Left lung (tissue), 10 donors: Measurements from ENCODE around the gene PUDP. TPM values are rescaled to one million over a fixed set of nuclear protein-coding genes. Genes with fewer than 3 reads are reported as not detected.

Experiments used
- ATAC-seq: fragments of 200-7000 bp; cut with Tn5 transposase; one replicate; pipeline ENCODE4 v1.9.1; 2020; ENCODE audit warnings: moderate library complexity
- DNase-seq, 4 donors: peaks; one replicate each; pipeline ENCODE4 v3.0.0-alpha.2; 2013 to 2020
- H3K27ac ChIP-seq, 2 donors: fragments of 200-600 bp; sonication (generic) in 1 of 2; one replicate each; pipeline versions ENCODE4 v1.5.0 to v1.8.0; 2020 to 2021
- H3K27me3 ChIP-seq, 2 donors: fragments of 200-600 bp; sonication (generic) in 1 of 2; one replicate each; pipeline versions ENCODE4 v1.5.0 to v1.8.0; 2020 to 2021
- H3K36me3 ChIP-seq, 2 donors: fragments of 200-600 bp; sonication (generic) in 1 of 2; one replicate each; pipeline versions ENCODE4 v1.5.0 to v1.8.0; 2020 to 2021
- H3K4me1 ChIP-seq, 2 donors: fragments of 200-600 bp; one replicate each; pipeline ENCODE4 v1.8.0; 2021
- H3K4me3 ChIP-seq, 2 donors: fragments of 200-600 bp; sonication (generic) in 1 of 2; one replicate each; pipeline versions ENCODE4 v1.5.0 to v1.8.0; 2020 to 2021; ENCODE audit warnings: mild to moderate bottlenecking in 1 of 2
- H3K9me3 ChIP-seq, 2 donors: fragments of 200-600 bp; sonication (generic) in 1 of 2; one replicate each; pipeline versions ENCODE4 v1.5.0 to v1.8.0; 2020 to 2021
- intact Hi-C, 2 donors: fragments of 100-400 bp; cut with DNase I; formaldehyde crosslinking; loops; one replicate each; pipeline versions ENCODE4 v1.11.2 to v1.14.2; 2022
- polyA plus RNA-seq, 6 donors: library from polyadenylated mRNA; unstranded; fragments of 120-200 nt; gene quantifications; one replicate each; pipeline ENCODE4 v1.2.1, GENCODE V29; 2013; ENCODE audit not compliant: insufficient read length in 6 of 6
- total RNA-seq, 2 donors: library from RNA; stranded (reverse); fragmentation: NEBNext Ultra II Directional; extraction: Animal tissue kit (Norgen Biotek cat#: 25700); gene quantifications; one replicate each; pipeline ENCODE4 v1.2.1, GENCODE V29; 2021
- TF ChIP-seq, protein P1 (sequence below), 2 donors: fragments of 200-600 bp; sonication (generic) in 1 of 2; IDR thresholded peaks; one replicate each; pipeline versions ENCODE4 v1.5.0 to v1.8.0; 2021; ENCODE audit warnings: antibody characterized with exemption in 2 of 2
- donor health status: DM: no; HTN: yes; CAD: no.
- donor health status: DM: no; HTN: no; CAD: no.

The PUDP gene
- total and polyA plus RNA-seq, 8 donors: 9.8 to 26.1 (median 14.1) TPM

DNA sequence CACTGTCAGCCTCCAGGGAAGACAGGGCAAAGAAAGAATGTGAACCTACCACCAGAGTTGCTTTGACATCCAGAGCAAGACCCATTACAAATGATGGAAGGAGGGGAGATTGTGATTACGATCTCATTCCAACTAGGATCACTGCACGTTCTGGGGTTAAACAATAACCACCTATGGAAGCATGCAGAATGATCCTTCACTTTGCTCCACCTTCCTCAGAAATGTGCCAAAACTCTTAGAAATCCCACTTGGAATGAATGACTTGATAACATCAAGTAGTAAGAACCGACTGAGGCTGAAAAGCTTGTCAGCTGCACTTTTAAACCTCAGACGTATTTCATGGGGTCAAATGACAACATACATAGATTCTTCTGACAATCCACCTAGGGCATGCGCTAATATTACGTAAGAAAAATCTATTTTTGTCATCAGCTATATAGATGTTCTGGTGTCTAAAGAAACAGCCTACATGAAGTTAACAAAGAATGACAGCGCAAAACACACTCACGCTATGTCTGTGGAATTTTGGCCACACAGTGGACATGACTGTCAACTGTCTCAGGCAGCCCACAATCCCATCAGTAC is 3.9 kb downstream of the PUDP start:
- peak; percentile 3 for ATAC-seq
- intact Hi-C loops: no loop called here

DNA sequence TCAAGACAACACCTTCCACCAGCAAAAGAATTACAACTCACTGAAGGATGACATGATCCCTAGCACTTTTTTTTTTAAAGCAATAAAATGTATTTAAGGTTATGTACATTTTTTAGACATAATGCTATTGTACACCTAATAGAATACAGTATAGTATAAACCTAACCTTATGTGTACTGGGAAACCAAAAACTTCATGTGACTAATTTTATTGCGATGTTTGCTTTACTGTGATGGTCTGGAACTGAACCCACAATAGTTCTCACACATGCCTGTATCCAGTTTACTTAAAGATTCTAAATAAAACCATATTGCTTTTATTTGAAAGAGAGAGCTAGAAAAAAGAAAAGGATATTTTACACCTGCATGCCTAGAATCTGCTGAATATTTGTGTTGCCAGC is 4.9 kb downstream of the PUDP start:
- Histone ChIP-seq H3K27ac (no peak overlapping the region), H3K4me1 (peaks cover 7 to 18% of the 10 kb centered on the region in 2 donors), H3K27me3 (no peaks in the 10 kb centered on the region), H3K4me3 (no peak overlapping the region), H3K9me3 (no peaks in the 10 kb centered on the region), H3K36me3 (no peaks in the 10 kb centered on the region)
- DNase-seq: no peak
- ATAC-seq: no peak
- intact Hi-C loops: no loop called here
- TF ChIP-seq, protein P1, sequence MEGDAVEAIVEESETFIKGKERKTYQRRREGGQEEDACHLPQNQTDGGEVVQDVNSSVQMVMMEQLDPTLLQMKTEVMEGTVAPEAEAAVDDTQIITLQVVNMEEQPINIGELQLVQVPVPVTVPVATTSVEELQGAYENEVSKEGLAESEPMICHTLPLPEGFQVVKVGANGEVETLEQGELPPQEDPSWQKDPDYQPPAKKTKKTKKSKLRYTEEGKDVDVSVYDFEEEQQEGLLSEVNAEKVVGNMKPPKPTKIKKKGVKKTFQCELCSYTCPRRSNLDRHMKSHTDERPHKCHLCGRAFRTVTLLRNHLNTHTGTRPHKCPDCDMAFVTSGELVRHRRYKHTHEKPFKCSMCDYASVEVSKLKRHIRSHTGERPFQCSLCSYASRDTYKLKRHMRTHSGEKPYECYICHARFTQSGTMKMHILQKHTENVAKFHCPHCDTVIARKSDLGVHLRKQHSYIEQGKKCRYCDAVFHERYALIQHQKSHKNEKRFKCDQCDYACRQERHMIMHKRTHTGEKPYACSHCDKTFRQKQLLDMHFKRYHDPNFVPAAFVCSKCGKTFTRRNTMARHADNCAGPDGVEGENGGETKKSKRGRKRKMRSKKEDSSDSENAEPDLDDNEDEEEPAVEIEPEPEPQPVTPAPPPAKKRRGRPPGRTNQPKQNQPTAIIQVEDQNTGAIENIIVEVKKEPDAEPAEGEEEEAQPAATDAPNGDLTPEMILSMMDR (IDR thresholded peaks at IDR 0.05): no peak

More for the DNA sequence above, 3.9 kb downstream of the PUDP start:
- Histone ChIP-seq H3K27me3 (no peaks in the 10 kb centered on the region), H3K27ac (no peak overlapping the region), H3K4me1 (peaks cover 7 to 18% of the 10 kb centered on the region in 2 donors), H3K4me3 (no peak overlapping the region), H3K36me3 (no peaks in the 10 kb centered on the region), H3K9me3 (no peaks in the 10 kb centered on the region)
- no peak for DNase-seq
- TF ChIP-seq, protein P1 (IDR thresholded peaks at IDR 0.05): no peak

DNA sequence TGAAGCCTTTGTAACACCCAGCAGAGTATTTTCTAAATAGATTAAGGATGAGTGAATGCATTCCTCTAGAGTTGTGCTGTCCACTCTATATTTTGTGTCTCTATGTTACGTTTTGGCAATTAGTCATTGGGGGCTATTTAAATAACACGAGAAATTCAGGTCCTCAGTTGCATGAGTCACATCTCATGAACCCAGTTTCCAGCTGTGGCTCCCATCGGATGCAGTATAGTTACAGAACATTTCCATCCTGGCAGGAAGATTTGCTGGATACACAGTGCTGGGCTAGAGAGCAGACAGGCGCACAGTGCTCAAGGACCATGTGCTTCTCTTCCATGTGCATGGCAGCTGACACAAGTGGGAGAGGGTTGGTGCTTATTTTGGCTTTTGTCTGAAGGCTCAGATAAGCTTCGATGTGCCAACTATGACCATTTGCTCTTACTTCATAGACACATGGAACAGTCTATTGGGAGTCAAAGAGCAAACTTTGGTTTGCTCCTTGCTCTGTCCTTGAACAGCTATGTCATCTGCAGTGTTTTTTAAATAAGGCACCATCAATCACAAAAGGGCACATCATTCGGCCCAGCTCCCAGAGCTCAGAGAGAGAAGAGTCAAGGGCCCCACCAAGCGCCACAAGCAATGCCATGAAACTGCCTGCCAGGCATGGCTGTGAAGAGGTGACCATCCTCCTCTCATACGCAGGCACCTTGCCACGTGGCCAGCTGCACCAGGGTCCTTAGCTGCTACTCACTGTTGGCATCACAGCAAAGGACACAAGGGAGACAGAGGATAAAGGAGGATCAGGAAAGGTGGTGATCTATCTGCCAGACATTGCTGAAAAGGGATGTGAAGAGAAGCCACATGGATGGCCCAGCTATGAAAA is 8.5 kb downstream of the PUDP start:
- Histone ChIP-seq H3K36me3 (no peaks in the 10 kb centered on the region), H3K4me3 (no peak overlapping the region), H3K27ac (no peak overlapping the region), H3K27me3 (no peaks in the 10 kb centered on the region), H3K4me1 (no peaks in the 10 kb centered on the region), H3K9me3 (no peaks in the 10 kb centered on the region)
- TF ChIP-seq, protein P1 (IDR thresholded peaks at IDR 0.05): no peak
- no peak for ATAC-seq
- DNase-seq: no peak
- intact Hi-C loops: no loop called here

DNA sequence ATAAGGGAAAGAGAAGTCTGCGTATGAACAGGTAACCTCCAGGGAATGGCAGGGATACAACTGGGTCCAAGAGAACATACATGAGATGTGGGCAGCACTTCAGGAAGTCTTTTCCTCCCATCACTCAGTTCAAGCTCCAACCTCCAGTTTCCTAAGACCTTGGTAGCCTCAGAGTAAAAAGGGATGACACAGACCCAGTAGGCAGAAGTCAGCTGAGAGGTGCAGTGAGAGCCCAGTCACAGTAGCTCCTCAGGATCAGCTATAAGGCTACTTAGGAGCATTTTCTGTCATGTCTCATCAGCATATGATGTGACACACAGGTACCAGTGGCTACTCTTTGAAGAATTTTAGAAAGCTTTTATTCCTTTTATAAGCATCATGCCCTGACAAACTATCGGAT is 13.0 kb downstream of the PUDP start:
- H3K9me3 ChIP-seq: no peaks in the 10 kb centered on the region
- DNase-seq (no peak), ATAC-seq (no peak)

DNA sequence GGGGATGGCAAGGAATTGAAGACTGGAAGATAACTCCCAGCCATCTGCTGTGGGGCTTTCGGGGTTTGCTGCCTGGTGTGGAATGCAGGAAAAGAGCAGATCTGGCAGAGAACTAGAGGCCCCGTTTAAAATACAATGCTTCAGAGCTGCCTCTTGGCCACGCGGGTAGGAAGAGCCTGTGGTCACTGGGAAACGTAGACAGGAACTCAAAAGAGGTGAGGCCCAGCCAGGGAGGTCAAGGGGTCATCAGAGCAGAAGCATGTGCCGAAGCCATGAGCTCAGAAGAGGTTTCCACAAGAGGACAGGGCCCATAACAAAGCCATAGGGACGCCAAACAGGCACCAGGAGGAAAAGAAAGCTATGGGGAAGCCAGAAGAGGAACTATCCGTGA is 14.9 kb downstream of the PUDP start:
- ATAC-seq (peak; percentile 41), DNase-seq (no peak)
- Histone ChIP-seq H3K4me3 (no peak overlapping the region), H3K36me3 (no peaks in the 10 kb centered on the region), H3K27ac (peak overlapping the region; percentile 66 to 67), H3K9me3 (no peaks in the 10 kb centered on the region), H3K27me3 (no peaks in the 10 kb centered on the region), H3K4me1 (peaks cover 10 to 11% of the 10 kb centered on the region in 2 donors)
- intact Hi-C loops: no loop called here
- TF ChIP-seq, protein P1 (IDR thresholded peaks at IDR 0.05): no peak

More for the DNA sequence above, 13.0 kb downstream of the PUDP start:
- H3K4me3 ChIP-seq: no peak overlapping the region
- peaks cover 10 to 11% of the 10 kb centered on the region in 2 donors for H3K4me1 ChIP-seq
- H3K27ac ChIP-seq: no peak overlapping the region
- H3K36me3 ChIP-seq: no peaks in the 10 kb centered on the region
- no peaks in the 10 kb centered on the region for H3K27me3 ChIP-seq
- intact Hi-C loops: no loop called here
- TF ChIP-seq, protein P1 (IDR thresholded peaks at IDR 0.05): no peak
